Measurements from ENCODE around the gene NEK4. TPM values are rescaled to one million over a fixed set of nuclear protein-coding genes. Genes with fewer than 3 reads are reported as not detected.

NEK4 gene
- total and polyA plus RNA-seq, 2 donors (not counting 1 experiment from before 2014, with no cell fraction given) = 9.0 to 33.8 TPM

DNA sequence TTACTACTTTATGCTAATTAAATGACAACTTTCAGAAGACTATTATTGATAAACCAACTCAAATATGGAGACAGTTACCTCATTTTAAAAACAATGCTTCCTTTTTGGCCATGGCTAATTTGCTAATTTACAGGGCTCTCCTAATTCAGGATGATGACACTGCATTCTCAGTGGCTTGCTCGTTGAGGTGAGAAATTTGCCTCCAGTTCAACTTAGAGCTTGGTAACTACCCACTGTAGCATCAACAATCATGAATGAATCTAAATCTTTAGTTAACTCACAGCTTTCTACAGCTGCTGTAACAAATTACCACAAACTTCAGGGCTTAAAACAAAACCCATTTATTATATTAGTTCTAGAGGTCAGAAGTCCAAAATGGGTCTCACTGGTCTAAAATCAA, 99.1 kb downstream of the NEK4 start:
- no peak for TF ChIP-seq EZH2 (IDR thresholded peaks at IDR 0.05; ENCODE audit: borderline replicate concordance, insufficient read depth, low read depth, low read length, poor library complexity, severe bottlenecking)
- TF ChIP-seq, protein P1, sequence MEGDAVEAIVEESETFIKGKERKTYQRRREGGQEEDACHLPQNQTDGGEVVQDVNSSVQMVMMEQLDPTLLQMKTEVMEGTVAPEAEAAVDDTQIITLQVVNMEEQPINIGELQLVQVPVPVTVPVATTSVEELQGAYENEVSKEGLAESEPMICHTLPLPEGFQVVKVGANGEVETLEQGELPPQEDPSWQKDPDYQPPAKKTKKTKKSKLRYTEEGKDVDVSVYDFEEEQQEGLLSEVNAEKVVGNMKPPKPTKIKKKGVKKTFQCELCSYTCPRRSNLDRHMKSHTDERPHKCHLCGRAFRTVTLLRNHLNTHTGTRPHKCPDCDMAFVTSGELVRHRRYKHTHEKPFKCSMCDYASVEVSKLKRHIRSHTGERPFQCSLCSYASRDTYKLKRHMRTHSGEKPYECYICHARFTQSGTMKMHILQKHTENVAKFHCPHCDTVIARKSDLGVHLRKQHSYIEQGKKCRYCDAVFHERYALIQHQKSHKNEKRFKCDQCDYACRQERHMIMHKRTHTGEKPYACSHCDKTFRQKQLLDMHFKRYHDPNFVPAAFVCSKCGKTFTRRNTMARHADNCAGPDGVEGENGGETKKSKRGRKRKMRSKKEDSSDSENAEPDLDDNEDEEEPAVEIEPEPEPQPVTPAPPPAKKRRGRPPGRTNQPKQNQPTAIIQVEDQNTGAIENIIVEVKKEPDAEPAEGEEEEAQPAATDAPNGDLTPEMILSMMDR (IDR thresholded peaks at IDR 0.05) = no peak
- H3K9me3 ChIP-seq (ENCODE audit: control extremely low read depth in 1 of 3, control insufficient read depth in 2 of 3, insufficient read depth in 1 of 3, low read length in 2 of 3) = no peaks in the 10 kb centered on the region
- H3K27ac Mint-ChIP-seq = no peak overlapping the region

DNA sequence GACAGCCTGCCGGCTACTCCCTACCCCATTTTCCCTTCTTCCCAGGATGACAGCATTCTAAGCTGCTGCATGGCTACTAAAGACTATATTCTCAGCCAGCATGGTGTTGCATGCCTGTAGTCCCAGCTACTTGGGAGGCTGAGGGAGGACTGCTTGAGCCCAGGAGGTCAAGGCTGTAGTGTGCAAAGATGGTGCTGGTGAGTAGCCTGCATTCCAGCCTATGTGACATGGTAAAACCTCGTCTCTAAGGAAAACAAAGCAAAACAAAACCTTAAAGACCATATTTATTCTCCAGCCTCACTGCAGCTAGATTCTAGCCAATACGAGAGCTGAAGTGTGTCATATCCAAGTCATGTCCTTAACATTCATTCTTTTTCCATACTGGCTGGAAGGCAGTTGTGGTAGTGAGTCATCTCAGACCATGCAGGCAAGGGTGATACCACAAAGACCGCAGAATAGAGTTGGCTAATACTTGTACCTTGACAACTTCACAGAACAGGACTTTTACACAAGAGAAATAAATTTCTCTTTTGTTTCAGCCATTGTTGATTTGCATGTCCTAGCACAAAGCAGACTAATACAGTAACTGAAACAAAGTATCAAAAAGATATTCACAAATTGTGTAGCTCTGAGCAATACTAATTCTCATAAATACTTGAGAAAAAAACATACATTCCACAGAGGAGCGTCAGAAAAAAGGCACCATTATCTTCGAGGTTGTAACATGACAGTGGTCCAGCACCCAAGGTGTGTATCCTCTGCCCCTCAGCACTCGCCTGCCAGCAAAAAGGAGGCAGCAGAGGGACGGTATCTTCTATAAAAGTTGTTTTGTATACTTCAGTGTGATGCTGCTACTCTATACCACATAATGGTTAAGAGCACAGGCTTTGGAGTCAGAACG, 99.9 kb downstream of the NEK4 start:
- WGBS (ENCODE audit: insufficient coverage) = 80% methylated on average over 2 of the region's 9 CpGs
- Histone ChIP-seq H3K4me3 (ENCODE audit: control extremely low read depth in 1 of 5, extremely low read depth in 1 of 5, insufficient read depth in 1 of 5, low read depth in 2 of 5, low read length in 4 of 5) (no peak overlapping the region), H3K27me3 (replicated peaks in 1 of 4; ENCODE audit: control extremely low read depth in 1 of 4, control insufficient read depth in 3 of 4, insufficient read depth in 4 of 4, low read length in 3 of 4) (no peaks in the 10 kb centered on the region), H3K4me1 (ENCODE audit: control insufficient read depth in 2 of 2, insufficient read depth in 2 of 2, low read length in 2 of 2) (no peaks in the 10 kb centered on the region), H3K9ac (ENCODE audit: low read length) (no peak overlapping the region), H3K79me2 (ENCODE audit: control insufficient read depth, insufficient read depth, low read length) (peaks cover 29% of the 10 kb centered on the region), H3K4me2 (replicated peaks; ENCODE audit: low read depth, low read length, poor library complexity, severe bottlenecking) (no peak overlapping the region), H2AFZ (ENCODE audit: insufficient read depth, low read depth, low read length, poor library complexity, severe bottlenecking) (no peak overlapping the region), H3K9me3 (ENCODE audit: control extremely low read depth in 1 of 3, control insufficient read depth in 2 of 3, insufficient read depth in 1 of 3, low read length in 2 of 3) (no peaks in the 10 kb centered on the region), H3K36me3 (replicated peaks in 1 of 2; ENCODE audit: control extremely low read depth in 1 of 2, control insufficient read depth in 1 of 2, extremely low read depth in 1 of 2, insufficient read depth in 2 of 2, low read length in 1 of 2) (peaks cover 22 to 34% of the 10 kb centered on the region in 2 experiments), H3K27ac (ENCODE audit: low read length in 2 of 2) (no peak overlapping the region), H4K20me1 (ENCODE audit: control insufficient read depth, insufficient read depth, low read length, poor library complexity, severe bottlenecking) (peaks cover 4% of the 10 kb centered on the region)
- TF ChIP-seq, protein P1 (IDR thresholded peaks at IDR 0.05) = no peak
- TF ChIP-seq EZH2 (IDR thresholded peaks at IDR 0.05; ENCODE audit: borderline replicate concordance, insufficient read depth, low read depth, low read length, poor library complexity, severe bottlenecking) = no peak
- no peak overlapping the region for H3K27ac Mint-ChIP-seq
- POLR2A ChIA-PET = no interaction called here
- DNase-seq (no peak), ATAC-seq (ENCODE audit: low read depth) (no peak)
- peaks cover 14% of the 10 kb centered on the region for H3K4me1 Mint-ChIP-seq
- H3K27me3 Mint-ChIP-seq = no peaks in the 10 kb centered on the region
- no peaks in the 10 kb centered on the region for H3K9me3 Mint-ChIP-seq (ENCODE audit: insufficient read depth)
- CTCF ChIA-PET = no interaction called here
- intact Hi-C loops (cut with micrococcal nuclease) = no loop called here
- no peak overlapping the region for H3K4me3 Mint-ChIP-seq

More for the DNA sequence above, 99.1 kb downstream of the NEK4 start:
- ATAC-seq (ENCODE audit: low read depth) (no peak), DNase-seq (no peak)
- ChIA-PET CTCF (no interaction called here), POLR2A (no interaction called here)
- Histone ChIP-seq H3K4me2 (replicated peaks; ENCODE audit: low read depth, low read length, poor library complexity, severe bottlenecking) (no peak overlapping the region), H3K27ac (ENCODE audit: low read length in 2 of 2) (no peak overlapping the region), H3K27me3 (replicated peaks in 1 of 4; ENCODE audit: control extremely low read depth in 1 of 4, control insufficient read depth in 3 of 4, insufficient read depth in 4 of 4, low read length in 3 of 4) (no peaks in the 10 kb centered on the region), H4K20me1 (ENCODE audit: control insufficient read depth, insufficient read depth, low read length, poor library complexity, severe bottlenecking) (peaks cover 4% of the 10 kb centered on the region), H3K9ac (ENCODE audit: low read length) (no peak overlapping the region), H3K36me3 (replicated peaks in 1 of 2; ENCODE audit: control extremely low read depth in 1 of 2, control insufficient read depth in 1 of 2, extremely low read depth in 1 of 2, insufficient read depth in 2 of 2, low read length in 1 of 2) (peaks cover 22 to 36% of the 10 kb centered on the region in 2 experiments), H3K4me1 (ENCODE audit: control insufficient read depth in 2 of 2, insufficient read depth in 2 of 2, low read length in 2 of 2) (no peaks in the 10 kb centered on the region), H3K79me2 (ENCODE audit: control insufficient read depth, insufficient read depth, low read length) (peaks cover 33% of the 10 kb centered on the region), H2AFZ (ENCODE audit: insufficient read depth, low read depth, low read length, poor library complexity, severe bottlenecking) (no peak overlapping the region), H3K4me3 (ENCODE audit: control extremely low read depth in 1 of 5, extremely low read depth in 1 of 5, insufficient read depth in 1 of 5, low read depth in 2 of 5, low read length in 4 of 5) (no peak overlapping the region)
- H3K4me1 Mint-ChIP-seq = peaks cover 14% of the 10 kb centered on the region
- intact Hi-C loops (cut with micrococcal nuclease) = no loop called here
- 75% methylated on average over 1 of the region's 1 CpG for WGBS (ENCODE audit: insufficient coverage)
- H3K4me3 Mint-ChIP-seq = no peak overlapping the region
- no peaks in the 10 kb centered on the region for H3K9me3 Mint-ChIP-seq (ENCODE audit: insufficient read depth)
- H3K27me3 Mint-ChIP-seq = no peaks in the 10 kb centered on the region

Data from B cell (primary cell).